NK-92 (cell line): ENCODE measurements around the gene MAP7D3.

Source experiments
- DNase-seq: peaks from one replicate; lab custom pipeline; 2025; ENCODE audit not compliant: unreplicated experiment; lab: John Stamatoyannopoulos, UW

The MAP7D3 gene

GRCh38 chrX:136206916-136207315, 44.3 kb downstream of the MAP7D3 start:
- DNase-seq: no peak

GRCh38 chrX:136205882-136206380, 45.3 kb downstream of the MAP7D3 start:
- no peak for DNase-seq

GRCh38 chrX:136204571-136204970, 46.6 kb downstream of the MAP7D3 start:
- no peak for DNase-seq

GRCh38 chrX:136203951-136204350, 47.2 kb downstream of the MAP7D3 start:
- no peak for DNase-seq

- DNase-seq: no peak
These were observed 47.8 kb downstream of the MAP7D3 start for GRCh38 chrX:136203438-136203837.

GRCh38 chrX:136202889-136203288, 48.3 kb downstream of the MAP7D3 start:
- no peak for DNase-seq

GRCh38 chrX:136201601-136202000, 49.6 kb downstream of the MAP7D3 start:
- no peak for DNase-seq

GRCh38 chrX:136200466-136200865, 50.7 kb downstream of the MAP7D3 start:
- no peak for DNase-seq

GRCh38 chrX:136199365-136199764, 51.8 kb downstream of the MAP7D3 start:
- DNase-seq: no peak

- no peak for DNase-seq
These were observed 52.4 kb downstream of the MAP7D3 start for GRCh38 chrX:136198678-136199243.

- no peak for DNase-seq
These were observed 53.2 kb downstream of the MAP7D3 start for GRCh38 chrX:136198010-136198409.

GRCh38 chrX:136196691-136197155, 54.5 kb downstream of the MAP7D3 start:
- no peak for DNase-seq

- no peak for DNase-seq
These were observed 56.0 kb downstream of the MAP7D3 start for GRCh38 chrX:136195247-136195646.

- DNase-seq: no peak
These were observed 56.7 kb downstream of the MAP7D3 start for GRCh38 chrX:136194536-136194935.

- DNase-seq: no peak
These were observed 57.4 kb downstream of the MAP7D3 start for GRCh38 chrX:136193771-136194170.

- DNase-seq: no peak
These were observed 58.3 kb downstream of the MAP7D3 start for GRCh38 chrX:136192839-136193414.

- no peak for DNase-seq
These were observed 59.1 kb downstream of the MAP7D3 start for GRCh38 chrX:136192135-136192534.

- no peak for DNase-seq
These were observed 60.0 kb downstream of the MAP7D3 start for GRCh38 chrX:136191171-136191570.

- no peak for DNase-seq
These were observed 61.0 kb downstream of the MAP7D3 start for GRCh38 chrX:136190038-136190713.

- no peak for DNase-seq
These were observed 62.0 kb downstream of the MAP7D3 start for GRCh38 chrX:136189222-136189621.

- DNase-seq: no peak
These were observed 65.2 kb downstream of the MAP7D3 start for GRCh38 chrX:136186023-136186413.

GRCh38 chrX:136185401-136186022, 65.7 kb downstream of the MAP7D3 start:
- DNase-seq: no peak
